ENCODE measurements around the gene KCNK7.

Gene KCNK7

DNA sequence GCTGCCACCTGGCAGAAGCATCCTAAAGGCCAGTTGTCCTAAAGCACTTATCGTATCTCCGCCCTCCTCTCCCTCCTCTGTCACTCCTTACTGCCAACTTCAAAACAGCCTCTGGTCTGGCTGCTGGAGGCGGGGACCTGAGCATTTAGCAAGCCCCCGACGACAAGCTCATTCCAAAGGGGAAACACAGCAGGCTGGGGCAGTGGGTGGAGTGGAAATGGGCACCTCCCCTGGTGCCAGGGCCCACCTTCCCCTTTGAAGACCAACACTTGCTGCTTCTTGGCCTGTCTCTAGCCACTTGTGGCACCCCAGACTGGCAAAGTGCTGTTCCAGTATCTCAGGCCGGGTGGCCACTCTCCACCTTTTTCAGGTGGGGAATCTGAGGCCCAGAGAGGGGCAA is 14.8 kb upstream of the KCNK7 start:
- FAIRE-seq, result no peak

DNA sequence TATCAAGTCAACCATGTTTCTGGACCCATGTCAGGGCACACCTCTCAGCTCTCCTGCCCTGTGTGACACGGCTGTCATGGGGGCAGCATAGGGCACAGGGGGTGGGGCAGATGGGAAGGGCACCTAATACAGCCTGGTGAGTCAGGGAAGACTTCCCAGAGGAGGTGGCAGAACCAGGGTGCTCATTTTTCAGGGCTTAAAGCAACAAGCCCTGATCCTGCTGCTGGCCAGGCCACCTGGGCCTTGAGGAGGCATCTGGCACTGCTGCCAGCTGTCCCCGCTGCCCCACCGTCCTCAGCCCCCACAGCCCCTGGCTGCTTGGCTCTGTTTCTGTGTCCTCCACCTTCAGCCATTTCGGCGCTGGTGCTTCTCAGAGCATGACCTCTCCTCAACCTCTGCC is 14.1 kb upstream of the KCNK7 start:
- FAIRE-seq, result no peak

GRCh38 chr11:65609229-65609628 is 13.6 kb upstream of the KCNK7 start:
- FAIRE-seq, result no peak

DNA sequence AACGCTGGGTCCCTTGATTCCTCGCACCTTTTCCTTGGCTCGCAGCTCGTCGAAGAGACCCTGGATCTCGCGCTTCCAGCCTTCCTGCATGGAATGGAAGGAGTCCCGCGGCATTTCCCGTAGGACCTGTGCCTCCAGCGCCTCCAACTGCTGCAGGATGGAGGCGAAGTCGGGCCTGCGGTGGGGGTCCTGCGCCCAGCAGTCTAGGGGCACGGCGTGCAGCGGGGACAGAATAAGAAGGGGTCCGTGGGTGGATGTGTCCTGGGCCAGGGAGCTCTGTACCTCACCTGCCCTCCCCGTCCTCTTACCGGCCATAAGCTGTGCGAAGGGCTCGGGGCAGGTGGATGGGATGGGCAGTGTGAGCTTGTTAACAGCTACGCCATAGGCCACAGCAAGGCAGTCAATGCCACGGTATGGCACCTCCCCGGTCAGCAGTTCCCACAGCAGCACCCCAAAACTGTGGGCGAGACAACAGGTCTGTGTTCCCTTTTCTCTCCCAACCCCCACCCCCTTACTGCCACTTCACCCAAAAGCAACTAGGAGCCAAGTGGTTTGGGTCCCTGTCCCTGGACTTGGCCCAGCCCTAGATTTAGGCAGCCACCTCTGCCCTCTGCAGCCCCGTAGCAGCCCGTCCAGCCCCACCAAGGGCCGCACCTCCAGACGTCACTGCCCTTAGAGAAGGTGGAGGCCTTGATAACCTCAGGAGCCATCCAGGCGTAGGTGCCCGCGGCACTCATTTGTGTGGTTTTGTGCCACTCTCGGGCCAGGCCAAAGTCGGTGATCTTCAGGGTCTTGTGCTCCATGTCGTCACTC is 12.2 kb upstream of the KCNK7 start:
- FAIRE-seq, result no peak

GRCh38 chr11:65606876-65607613 is 11.4 kb upstream of the KCNK7 start:
- no peak for FAIRE-seq

DNA sequence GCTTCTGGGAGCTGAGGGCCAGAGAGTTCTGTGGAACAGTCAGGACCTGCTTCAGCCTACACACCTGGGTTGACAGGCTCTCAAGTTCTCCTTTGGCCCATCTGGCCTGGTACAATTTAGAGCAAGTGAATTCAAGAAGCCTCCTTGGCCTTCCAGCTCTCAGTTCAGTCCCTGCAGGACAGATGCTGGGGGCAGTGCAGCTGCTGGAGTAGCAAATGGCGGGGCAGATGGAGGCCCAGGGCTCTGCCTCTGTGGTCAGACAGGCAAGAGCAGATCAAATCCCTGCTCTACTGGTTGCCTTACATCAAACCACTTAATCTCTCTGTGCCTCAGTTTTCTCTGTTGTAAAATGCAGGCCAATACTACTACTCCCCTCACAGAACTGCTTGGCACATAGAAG is 8.7 kb upstream of the KCNK7 start:
- FAIRE-seq, result no peak

DNA sequence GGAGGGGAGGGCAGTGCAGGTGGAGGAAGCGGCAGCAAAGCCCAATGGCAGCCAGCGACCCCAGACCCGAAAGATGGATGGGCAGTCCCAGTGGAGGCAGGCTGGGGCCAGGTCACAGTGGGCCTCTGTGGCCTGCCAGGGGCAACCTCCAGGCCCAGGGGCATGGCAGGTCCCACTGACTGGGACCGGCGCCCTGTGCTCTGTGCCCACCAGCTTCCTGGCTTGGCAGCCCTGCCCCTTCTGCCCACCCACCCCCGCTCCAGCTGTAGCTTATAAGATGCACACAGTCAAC is 4.3 kb upstream of the KCNK7 start:
- FAIRE-seq, result no peak

GRCh38 chr11:65599216-65599954 is 3.8 kb upstream of the KCNK7 start:
- no peak for FAIRE-seq

DNA sequence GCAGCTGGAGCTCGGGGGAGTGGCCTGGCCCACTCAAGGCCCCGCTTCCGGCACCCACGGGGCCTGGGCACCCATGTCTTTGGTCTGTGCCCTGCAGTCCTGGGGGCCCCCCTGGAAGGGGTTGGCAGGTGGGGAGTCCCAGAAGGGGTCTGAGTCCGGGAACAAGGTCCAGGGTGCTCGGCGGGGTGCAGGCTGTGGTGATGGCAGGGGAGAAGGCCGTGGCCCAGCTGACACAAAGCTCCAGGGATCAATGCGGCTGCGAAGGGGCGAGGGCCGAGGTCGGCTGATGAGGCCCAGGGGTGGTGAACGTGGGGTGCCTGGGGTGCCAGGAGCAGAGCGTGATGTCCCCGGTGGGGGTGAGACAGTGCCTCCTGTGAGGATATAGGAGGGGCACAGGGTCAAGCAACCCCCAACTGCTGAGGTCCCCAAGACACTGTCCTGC is 2.7 kb upstream of the KCNK7 start:
- no peak for FAIRE-seq

DNA sequence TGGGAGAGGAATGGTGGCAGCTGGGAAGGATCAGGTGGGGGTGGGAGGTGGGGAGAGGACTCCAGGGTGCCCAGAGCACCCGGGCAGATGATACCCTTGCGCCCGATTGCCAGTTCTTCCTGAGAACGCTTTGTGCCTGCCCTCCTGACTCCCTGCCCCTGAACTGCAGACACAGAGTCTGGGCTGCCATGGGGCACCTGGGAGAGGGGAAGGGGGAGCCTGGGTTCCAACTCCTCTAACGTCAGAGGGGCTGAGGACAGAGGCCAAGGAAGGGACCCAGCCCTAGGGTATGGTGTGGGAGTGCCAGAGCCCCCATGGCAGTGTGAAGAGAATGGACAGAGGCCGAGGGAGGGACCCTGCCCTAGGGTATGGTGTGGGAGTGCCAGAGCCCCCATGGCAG is 920 bp upstream of the KCNK7 start:
- FAIRE-seq, result no peak

DNA sequence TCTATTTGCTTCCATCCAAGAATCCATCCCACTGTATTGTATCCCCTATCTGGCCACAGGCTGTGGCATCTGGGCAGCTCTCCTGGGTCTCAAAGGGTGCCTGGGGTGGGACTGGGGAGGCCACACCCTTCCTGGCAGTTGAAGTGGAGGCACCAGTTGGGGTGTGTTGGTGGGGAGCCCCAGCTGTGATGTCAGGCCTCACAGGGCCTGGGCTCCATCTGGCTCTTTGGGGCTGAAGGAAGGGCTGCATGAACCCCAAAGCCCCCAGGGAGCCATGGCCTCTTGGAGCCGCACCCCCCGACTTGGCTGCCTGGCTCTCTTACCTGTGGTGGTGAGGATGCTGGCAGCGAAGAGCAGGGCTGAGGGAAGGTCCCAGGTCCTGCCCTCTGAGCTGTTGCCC is 469 bp downstream of the KCNK7 start:
- FAIRE-seq, result no peak

- no peak for FAIRE-seq
These were observed 1.8 kb downstream of the KCNK7 start for GRCh38 chr11:65593518-65594414.

GRCh38 chr11:65592858-65593517 is 2.6 kb downstream of the KCNK7 start:
- FAIRE-seq, result no peak

DNA sequence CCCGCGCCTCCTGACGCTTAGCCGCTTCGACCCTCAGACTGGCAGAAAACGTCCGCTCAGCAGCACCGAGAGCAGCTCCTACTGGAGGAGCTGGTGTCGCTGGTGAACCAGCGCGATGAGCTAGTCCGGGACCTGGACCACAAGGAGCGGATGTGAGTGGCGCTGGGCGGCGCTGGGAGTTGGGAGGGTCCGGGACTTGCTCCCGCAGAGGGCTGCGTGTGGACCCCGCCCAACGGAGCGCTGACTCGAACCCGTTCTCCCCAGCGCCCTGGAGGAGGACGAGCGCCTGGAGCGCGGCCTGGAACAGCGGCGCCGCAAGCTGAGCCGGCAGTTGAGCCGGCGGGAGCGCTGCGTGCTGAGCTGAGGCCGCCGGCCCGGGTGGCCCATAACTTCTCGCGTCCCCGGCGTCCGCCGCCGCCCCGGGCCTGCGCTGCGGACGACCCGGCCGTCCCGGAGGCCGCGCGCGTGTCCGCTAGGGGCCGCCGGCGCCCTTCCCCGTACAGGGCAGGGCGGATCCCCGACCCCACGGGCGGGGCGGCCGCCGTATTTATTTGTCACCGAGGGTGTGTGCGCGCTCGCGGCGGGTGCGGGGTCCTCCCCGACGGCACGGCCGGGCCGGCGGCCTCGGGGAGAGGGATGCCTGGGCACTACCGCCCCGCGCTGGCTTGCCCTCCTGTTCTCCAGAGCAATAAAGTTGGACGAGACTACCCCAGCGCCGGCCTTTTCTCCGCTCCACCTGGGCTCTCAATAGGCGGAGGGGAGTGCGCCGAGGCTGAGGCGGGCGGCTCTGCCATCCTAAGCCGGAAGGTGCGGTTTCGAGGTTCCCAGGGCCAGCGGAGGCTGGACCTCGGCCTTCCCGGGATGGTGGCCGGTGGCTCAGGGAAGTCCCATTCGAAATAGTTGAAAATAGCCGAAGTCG is 3.4 kb downstream of the KCNK7 start:
- FAIRE-seq, result no peak

GRCh38 chr11:65590240-65590738 is 5.3 kb downstream of the KCNK7 start:
- no peak for FAIRE-seq

- FAIRE-seq, result no peak
These were observed 6.0 kb downstream of the KCNK7 start for GRCh38 chr11:65589444-65590239.

DNA sequence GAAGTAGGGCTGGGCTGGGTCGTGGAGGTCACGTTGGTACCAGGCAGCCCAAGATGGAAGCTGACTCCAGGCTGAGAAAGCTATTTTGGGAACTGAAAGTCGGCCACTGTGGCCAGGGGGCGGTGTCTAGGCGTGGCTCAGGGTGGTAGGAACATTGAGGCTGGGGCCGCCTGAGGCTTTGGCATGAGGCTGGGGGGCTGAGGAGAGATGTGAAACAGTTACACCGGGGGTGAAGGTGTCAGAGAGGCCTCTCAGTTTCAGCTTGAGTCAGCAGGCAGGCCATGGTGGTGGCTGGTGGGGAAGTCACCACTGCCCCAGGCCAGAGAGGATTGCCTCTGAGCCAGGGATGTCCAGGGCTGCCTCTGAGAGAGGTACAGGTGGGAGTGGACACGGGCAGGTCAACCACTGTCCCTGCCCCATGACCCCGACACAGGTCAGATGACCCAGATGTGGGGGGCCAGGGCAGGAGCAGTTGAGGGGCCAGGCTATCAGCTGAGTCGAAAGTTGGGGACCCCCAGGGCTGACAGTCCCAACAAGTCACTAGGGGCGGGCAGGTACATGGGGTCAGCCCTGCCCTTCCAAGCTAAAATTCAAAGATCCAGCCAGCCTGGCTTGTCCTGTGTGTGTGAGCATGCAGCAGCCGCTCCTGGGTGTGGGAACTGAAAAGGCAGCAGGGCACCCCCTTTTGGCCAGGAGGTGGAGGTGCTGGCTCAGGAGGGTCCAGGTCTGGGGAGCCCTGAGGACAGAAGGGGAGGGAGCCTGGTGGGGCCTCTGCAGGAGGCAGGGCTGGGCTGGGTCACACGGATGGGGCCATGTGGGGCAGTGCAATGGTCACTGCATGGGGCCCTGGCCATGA is 7.2 kb downstream of the KCNK7 start:
- no peak for FAIRE-seq

DNA sequence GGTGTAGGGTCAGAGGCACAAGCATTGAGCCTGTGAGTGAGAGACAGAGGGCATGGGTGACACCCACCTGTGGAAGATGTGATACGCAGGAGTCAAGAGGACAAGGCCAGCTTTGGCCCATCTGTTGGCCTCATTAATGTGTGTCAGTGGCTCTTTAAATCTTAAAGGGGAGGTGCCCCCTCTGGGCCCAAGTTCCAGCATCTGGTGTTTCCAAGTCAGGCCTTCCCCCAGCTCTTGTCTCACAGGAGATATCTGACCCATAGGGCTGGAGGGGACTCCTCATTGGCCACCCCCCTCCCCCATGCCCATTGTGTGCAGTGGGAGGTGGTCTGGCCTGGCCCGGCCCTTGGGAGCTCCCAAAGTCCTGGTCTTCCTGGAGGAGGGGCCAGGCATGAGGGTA is 8.9 kb downstream of the KCNK7 start:
- FAIRE-seq, result no peak

DNA sequence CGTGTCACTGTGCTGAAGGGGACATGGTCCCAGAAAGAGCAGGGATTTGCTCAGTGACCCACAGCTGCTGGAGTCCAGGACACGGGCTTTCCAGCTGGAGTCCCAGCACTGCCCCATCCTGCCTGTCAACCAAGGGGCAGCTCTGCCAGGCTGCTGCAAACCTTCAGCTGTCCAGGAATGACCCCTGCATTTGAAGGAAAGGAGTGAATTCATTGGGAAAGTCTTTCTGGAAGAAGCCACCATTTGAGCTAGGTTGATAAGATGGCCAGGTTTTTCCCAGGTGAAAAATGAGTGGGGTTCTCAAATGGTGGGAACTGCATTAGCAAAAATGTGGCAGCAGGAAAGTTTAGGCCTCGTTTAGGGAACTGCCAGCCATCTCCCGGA is 9.4 kb downstream of the KCNK7 start:
- no peak for FAIRE-seq

Data from A204.1 (cell line).